Stomach (tissue), 9 donors: ENCODE data around the gene RBM38. TPM values are rescaled to one million over a fixed set of nuclear protein-coding genes. Genes with fewer than 3 reads are reported as not detected.

Experiments used
- DNase-seq, 2 donors: peaks; one replicate each; pipeline versions ENCODE4 v3.0.0 to v3.0.0-alpha.2; 2013 to 2019
- H3K27ac ChIP-seq, 5 donors: fragments of 200-600 bp in 4 of 5; sonication (generic) in 4 of 5; one replicate each; pipeline ENCODE4 v1.5.1; 2013 to 2019; ENCODE audit warnings: mild to moderate bottlenecking in 1 of 5, moderate library complexity in 1 of 5
- H3K27me3 ChIP-seq, 3 donors: fragments of 200-600 bp; sonication (generic); one replicate each; pipeline ENCODE4 v1.5.1; 2017 to 2019; ENCODE audit warnings: mixed run types in 1 of 3
- H3K36me3 ChIP-seq, 4 donors: fragments of 200-600 bp; sonication (generic); 1 replicate in 3 of 4; 2 replicates in 1 of 4; pipeline ENCODE4 v1.5.1; 2016 to 2019
- H3K4me1 ChIP-seq, 4 donors: fragments of 200-600 bp; sonication (generic); one replicate each; pipeline ENCODE4 v1.5.1; 2016 to 2019
- H3K4me3 ChIP-seq, 4 donors: fragments of 200-600 bp; sonication (generic) in 3 of 4; one replicate each; pipeline ENCODE4 v1.5.1; 2016 to 2019; ENCODE audit warnings: mild to moderate bottlenecking in 1 of 4
- H3K9me3 ChIP-seq, 4 donors: fragments of 200-600 bp; sonication (generic); one replicate each; pipeline ENCODE4 v1.5.1; 2016 to 2019
- CTCF ChIP-seq, 7 experiments: fragments of 450-650 bp in 4 of 7; fragments of 200-600 bp in 3 of 7; sonication (generic) in 3 of 7; IDR thresholded peaks; one replicate each; pipeline ENCODE4 v1.5.1; 2016 to 2019; ENCODE audit warnings: antibody characterized with exemption in 7 of 7, control low read depth in 2 of 7, mild to moderate bottlenecking in 1 of 7
- EP300 ChIP-seq: sonication (generic); formaldehyde crosslinking; IDR thresholded peaks from one replicate; pipeline ENCODE4 v1.6.1; 2017; ENCODE audit warnings: antibody characterized with exemption
- POLR2A ChIP-seq, 4 donors: fragments of 450-650 bp; IDR thresholded peaks; one replicate each; pipeline ENCODE4 v1.6.1; 2016; ENCODE audit warnings: antibody characterized with exemption in 4 of 4, control low read depth in 2 of 4, mild to moderate bottlenecking in 1 of 4, moderate library complexity in 1 of 4
- POLR2AphosphoS5 ChIP-seq, 3 donors: sonication (generic); formaldehyde crosslinking; IDR thresholded peaks; one replicate each; pipeline ENCODE4 v1.6.1; 2016; ENCODE audit warnings: antibody characterized with exemption in 3 of 3
- WGBS, 5 donors: extraction: QIAGEN DNeasy Blood & Tissue Kit in 3 of 5; methylation state at CpG; one replicate each; pipeline versions ENCODE4 v1.1.5 to v1.1.7; 2013 to 2018; 5-methylcytosine and 5-hydroxymethylcytosine counted together
- intact Hi-C: fragments of 100-400 bp; cut with DNase I; formaldehyde crosslinking; loops from one replicate; pipeline ENCODE4 v1.15.1; 2023; ENCODE audit warnings: low total_unique reads
- polyA plus RNA-seq, 3 donors: library from polyadenylated mRNA; stranded (reverse); fragments of 200-250 nt; gene quantifications; one replicate each; pipeline ENCODE4 v1.2.3, GENCODE V29; 2013
- total RNA-seq, 5 donors: library from RNA; depleted of rRNA; stranded (reverse); fragments of >200 nt; gene quantifications; one replicate each; pipeline versions ENCODE4 v1.1.0 to v1.2.3, GENCODE V29; 2014 to 2016
- donor health status: healthy with polysubstance abuse.
- donor health status: Bipolar disorder and iron deficiency.
- donor health status: healthy.

The RBM38 gene
- total and polyA plus RNA-seq, 8 donors = 5.3 to 37.8 (median 16.4) TPM

GRCh38 chr20:57451795-57452661, 60.8 kb downstream of the RBM38 start:
- no peak for DNase-seq
- no peaks in the 10 kb centered on the region for H3K9me3 ChIP-seq
- no peak for TF ChIP-seq EP300
- TF ChIP-seq POLR2A (IDR thresholded peaks at IDR 0.05) = no peak
- TF ChIP-seq POLR2AphosphoS5 (IDR thresholded peaks at IDR 0.05) = no peak
- TF ChIP-seq CTCF (IDR thresholded peaks at IDR 0.05) = no peak
- peak overlapping the region in 3 of 5 donors; percentile 4 to 68 (median 50) for H3K27ac ChIP-seq
- intact Hi-C loops = no loop called here
- H3K4me3 ChIP-seq = no peak overlapping the region
- WGBS, 5 donors = 75 to 84% (median 79%) methylated on average over 16 to 21 of the region's 21 CpGs
- H3K27me3 ChIP-seq = peaks cover 0 to 5% (median 0%) of the 10 kb centered on the region in 3 donors
- no peaks in the 10 kb centered on the region for H3K36me3 ChIP-seq
- peaks cover 0 to 38% (median 17%) of the 10 kb centered on the region in 4 donors for H3K4me1 ChIP-seq

- no peak for DNase-seq
These were observed 64.2 kb downstream of the RBM38 start for GRCh38 chr20:57455386-57455785.

GRCh38 chr20:57456116-57456515, 64.9 kb downstream of the RBM38 start:
- WGBS, 5 donors = 89 to 98% (median 95%) methylated on average over 13 of the region's 13 CpGs
- H3K4me1 ChIP-seq = peaks cover 0 to 44% (median 19%) of the 10 kb centered on the region in 4 donors
- no peak overlapping the region for H3K27ac ChIP-seq
- H3K36me3 ChIP-seq = no peaks in the 10 kb centered on the region
- peaks cover 0 to 2% (median 0%) of the 10 kb centered on the region in 3 donors for H3K27me3 ChIP-seq
- intact Hi-C loops = no loop called here
- no peaks in the 10 kb centered on the region for H3K9me3 ChIP-seq
- no peak for TF ChIP-seq POLR2AphosphoS5 (IDR thresholded peaks at IDR 0.05)
- no peak for TF ChIP-seq CTCF (IDR thresholded peaks at IDR 0.05)
- TF ChIP-seq EP300 = no peak
- TF ChIP-seq POLR2A (IDR thresholded peaks at IDR 0.05) = no peak
- DNase-seq = no peak
- H3K4me3 ChIP-seq = no peak overlapping the region

More at GRCh38 chr20:57455386-57455785, 64.2 kb downstream of the RBM38 start:
- Histone ChIP-seq H3K9me3 (no peaks in the 10 kb centered on the region), H3K36me3 (no peaks in the 10 kb centered on the region), H3K4me1 (peaks cover 0 to 52% (median 25%) of the 10 kb centered on the region in 4 donors), H3K27ac (no peak overlapping the region), H3K4me3 (no peak overlapping the region), H3K27me3 (peaks cover 0 to 5% (median 0%) of the 10 kb centered on the region in 3 donors)
- intact Hi-C loops = no loop called here
- WGBS, 5 donors = 73 to 88% (median 80%) methylated on average over 3 of the region's 3 CpGs
- TF ChIP-seq POLR2A (IDR thresholded peaks at IDR 0.05) = no peak
- TF ChIP-seq CTCF (IDR thresholded peaks at IDR 0.05) = no peak
- no peak for TF ChIP-seq POLR2AphosphoS5 (IDR thresholded peaks at IDR 0.05)
- no peak for TF ChIP-seq EP300

- Histone ChIP-seq H3K36me3 (no peaks in the 10 kb centered on the region), H3K9me3 (no peaks in the 10 kb centered on the region), H3K4me3 (no peak overlapping the region), H3K4me1 (peaks cover 0 to 32% (median 18%) of the 10 kb centered on the region in 4 donors), H3K27ac (peak overlapping the region in 1 of 5 donors; percentile 74), H3K27me3 (no peaks in the 10 kb centered on the region)
- no peak for DNase-seq
- intact Hi-C loops = no loop called here
- WGBS, 5 donors = 64 to 82% (median 81%) methylated on average over 19 to 21 of the region's 21 CpGs
- TF ChIP-seq CTCF (IDR thresholded peaks at IDR 0.05) = no peak
- no peak for TF ChIP-seq EP300
- TF ChIP-seq POLR2AphosphoS5 (IDR thresholded peaks at IDR 0.05) = no peak
- TF ChIP-seq POLR2A (IDR thresholded peaks at IDR 0.05) = no peak
These were observed 66.3 kb downstream of the RBM38 start for GRCh38 chr20:57457243-57458095.
